ENCODE measurements around the gene CD96.

Gene CD96

GRCh38 chr3:111521891-111522290 lies 20.1 kb upstream of the CD96 start:
- no peak for TF ChIP-seq RAD21 (IDR thresholded peaks at IDR 0.05; ENCODE audit: low read depth)
- no peak for TF ChIP-seq TCF12 (IDR thresholded peaks at IDR 0.05; ENCODE audit: low read depth)
- no peak for TF ChIP-seq USF1 (IDR thresholded peaks at IDR 0.05)
- TF ChIP-seq, protein P1, sequence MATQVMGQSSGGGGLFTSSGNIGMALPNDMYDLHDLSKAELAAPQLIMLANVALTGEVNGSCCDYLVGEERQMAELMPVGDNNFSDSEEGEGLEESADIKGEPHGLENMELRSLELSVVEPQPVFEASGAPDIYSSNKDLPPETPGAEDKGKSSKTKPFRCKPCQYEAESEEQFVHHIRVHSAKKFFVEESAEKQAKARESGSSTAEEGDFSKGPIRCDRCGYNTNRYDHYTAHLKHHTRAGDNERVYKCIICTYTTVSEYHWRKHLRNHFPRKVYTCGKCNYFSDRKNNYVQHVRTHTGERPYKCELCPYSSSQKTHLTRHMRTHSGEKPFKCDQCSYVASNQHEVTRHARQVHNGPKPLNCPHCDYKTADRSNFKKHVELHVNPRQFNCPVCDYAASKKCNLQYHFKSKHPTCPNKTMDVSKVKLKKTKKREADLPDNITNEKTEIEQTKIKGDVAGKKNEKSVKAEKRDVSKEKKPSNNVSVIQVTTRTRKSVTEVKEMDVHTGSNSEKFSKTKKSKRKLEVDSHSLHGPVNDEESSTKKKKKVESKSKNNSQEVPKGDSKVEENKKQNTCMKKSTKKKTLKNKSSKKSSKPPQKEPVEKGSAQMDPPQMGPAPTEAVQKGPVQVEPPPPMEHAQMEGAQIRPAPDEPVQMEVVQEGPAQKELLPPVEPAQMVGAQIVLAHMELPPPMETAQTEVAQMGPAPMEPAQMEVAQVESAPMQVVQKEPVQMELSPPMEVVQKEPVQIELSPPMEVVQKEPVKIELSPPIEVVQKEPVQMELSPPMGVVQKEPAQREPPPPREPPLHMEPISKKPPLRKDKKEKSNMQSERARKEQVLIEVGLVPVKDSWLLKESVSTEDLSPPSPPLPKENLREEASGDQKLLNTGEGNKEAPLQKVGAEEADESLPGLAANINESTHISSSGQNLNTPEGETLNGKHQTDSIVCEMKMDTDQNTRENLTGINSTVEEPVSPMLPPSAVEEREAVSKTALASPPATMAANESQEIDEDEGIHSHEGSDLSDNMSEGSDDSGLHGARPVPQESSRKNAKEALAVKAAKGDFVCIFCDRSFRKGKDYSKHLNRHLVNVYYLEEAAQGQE (IDR thresholded peaks at IDR 0.05; ENCODE audit: low read depth) = no peak
- TF ChIP-seq TEAD4 (IDR thresholded peaks at IDR 0.05) = no peak
- no peak for TF ChIP-seq EGR1 (IDR thresholded peaks at IDR 0.05)
- no peak for TF ChIP-seq CREB1 (IDR thresholded peaks at IDR 0.05; ENCODE audit: low read depth)
- no peak for TF ChIP-seq EP300 (IDR thresholded peaks at IDR 0.05; ENCODE audit: borderline replicate concordance)

DNA sequence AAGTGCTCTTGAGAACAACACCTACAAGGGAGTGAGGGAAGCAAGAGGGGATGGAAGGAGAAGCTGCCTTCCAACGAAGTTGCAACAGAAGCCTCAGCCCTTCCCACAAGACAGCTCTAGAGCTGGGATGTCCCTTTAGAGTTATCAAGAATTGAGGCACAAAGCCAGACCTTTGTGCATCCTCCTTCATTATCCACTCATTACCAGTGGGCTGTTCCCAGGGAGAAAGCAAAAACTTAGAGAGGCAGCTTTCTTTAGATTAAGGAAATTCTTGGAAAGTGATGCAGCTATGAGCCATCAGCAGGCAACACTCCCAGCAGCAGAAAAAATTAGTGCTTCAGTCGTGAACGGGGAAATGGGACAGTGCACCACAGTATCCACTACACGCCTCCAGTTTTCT lies 10.6 kb upstream of the CD96 start:
- no peak for TF ChIP-seq FOXM1 (IDR thresholded peaks at IDR 0.05; ENCODE audit: borderline replicate concordance, low read depth)
- no peak for TF ChIP-seq TCF12 (IDR thresholded peaks at IDR 0.05; ENCODE audit: low read depth)
- TF ChIP-seq TEAD4 (IDR thresholded peaks at IDR 0.05) = no peak
- TF ChIP-seq CEBPB (IDR thresholded peaks at IDR 0.05) = no peak
- TF ChIP-seq, protein P1 (IDR thresholded peaks at IDR 0.05; ENCODE audit: low read depth) = no peak
- no peak for TF ChIP-seq USF1 (IDR thresholded peaks at IDR 0.05)
- TF ChIP-seq EGR1 (IDR thresholded peaks at IDR 0.05) = no peak
- no peak for TF ChIP-seq TAF1 (IDR thresholded peaks at IDR 0.05; ENCODE audit: low read depth)
- no peak for TF ChIP-seq NFIC (IDR thresholded peaks at IDR 0.05)
- TF ChIP-seq YY1 (IDR thresholded peaks at IDR 0.05; ENCODE audit: low read depth) = no peak
- TF ChIP-seq RAD21 (IDR thresholded peaks at IDR 0.05; ENCODE audit: low read depth) = no peak
- no peak for TF ChIP-seq EP300 (IDR thresholded peaks at IDR 0.05; ENCODE audit: borderline replicate concordance)
- no peak for TF ChIP-seq ZBTB7A (IDR thresholded peaks at IDR 0.05; ENCODE audit: low read depth)
- no peak for TF ChIP-seq MAX (IDR thresholded peaks at IDR 0.05)
- no peak for TF ChIP-seq CREB1 (IDR thresholded peaks at IDR 0.05; ENCODE audit: low read depth)

- TF ChIP-seq CEBPB (IDR thresholded peaks at IDR 0.05) (no peak), YY1 (IDR thresholded peaks at IDR 0.05; ENCODE audit: low read depth) (no peak), FOXM1 (IDR thresholded peaks at IDR 0.05; ENCODE audit: borderline replicate concordance, low read depth) (no peak), TEAD4 (IDR thresholded peaks at IDR 0.05) (no peak), MAX (IDR thresholded peaks at IDR 0.05) (no peak), EGR1 (IDR thresholded peaks at IDR 0.05) (no peak), USF1 (IDR thresholded peaks at IDR 0.05) (no peak), NFIC (IDR thresholded peaks at IDR 0.05) (no peak), ZBTB7A (IDR thresholded peaks at IDR 0.05; ENCODE audit: low read depth) (no peak), TAF1 (IDR thresholded peaks at IDR 0.05; ENCODE audit: low read depth) (no peak), RAD21 (IDR thresholded peaks at IDR 0.05; ENCODE audit: low read depth) (no peak)
- TF ChIP-seq, protein P1 (IDR thresholded peaks at IDR 0.05; ENCODE audit: low read depth) = no peak
Observed at GRCh38 chr3:111534701-111535100, 7.3 kb upstream of the CD96 start.

DNA sequence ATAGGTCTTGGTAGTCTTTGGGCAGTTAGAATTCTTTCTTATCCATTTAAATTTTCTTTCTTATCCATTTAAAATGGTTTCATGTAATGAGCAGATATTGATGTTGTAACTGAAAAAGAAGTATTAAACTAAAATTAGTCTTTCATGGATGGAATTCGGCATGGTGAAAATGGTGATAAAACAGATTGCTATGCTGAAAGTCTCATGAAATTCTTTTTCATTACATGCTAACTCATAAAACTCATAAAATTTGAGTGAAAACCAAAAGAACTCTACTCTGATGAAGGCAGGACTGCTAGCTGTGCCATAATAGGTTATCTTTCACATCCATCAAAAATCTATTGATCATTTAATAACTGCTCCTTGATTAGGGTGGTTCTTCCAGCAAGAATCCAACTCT lies 3.9 kb upstream of the CD96 start:
- no peak for TF ChIP-seq TCF12 (IDR thresholded peaks at IDR 0.05; ENCODE audit: low read depth)
- TF ChIP-seq NFIC (IDR thresholded peaks at IDR 0.05) = no peak
- TF ChIP-seq FOXM1 (IDR thresholded peaks at IDR 0.05; ENCODE audit: borderline replicate concordance, low read depth) = no peak
- no peak for TF ChIP-seq TEAD4 (IDR thresholded peaks at IDR 0.05)
- TF ChIP-seq RAD21 (IDR thresholded peaks at IDR 0.05; ENCODE audit: low read depth) = no peak
- no peak for TF ChIP-seq TAF1 (IDR thresholded peaks at IDR 0.05; ENCODE audit: low read depth)
- TF ChIP-seq CREB1 (IDR thresholded peaks at IDR 0.05; ENCODE audit: low read depth) = no peak
- TF ChIP-seq YY1 (IDR thresholded peaks at IDR 0.05; ENCODE audit: low read depth) = no peak
- TF ChIP-seq, protein P1 (IDR thresholded peaks at IDR 0.05; ENCODE audit: low read depth) = no peak
- TF ChIP-seq CEBPB (IDR thresholded peaks at IDR 0.05) = no peak
- no peak for TF ChIP-seq EP300 (IDR thresholded peaks at IDR 0.05; ENCODE audit: borderline replicate concordance)
- TF ChIP-seq MAX (IDR thresholded peaks at IDR 0.05) = no peak
- TF ChIP-seq EGR1 (IDR thresholded peaks at IDR 0.05) = no peak
